Measurements from ENCODE around the gene RASGRP4.

- TF ChIP-seq ZNF302 (CRISPR knock-in tag; IDR thresholded peaks at IDR 0.05), result no peak
- no peak for TF ChIP-seq POLR2A (IDR thresholded peaks at IDR 0.05; ENCODE audit: low read length)
- TF ChIP-seq CTCF (IDR thresholded peaks at IDR 0.05), result no peak
- no peak for TF ChIP-seq MAX (IDR thresholded peaks at IDR 0.05)
- TF ChIP-seq CHD4 (IDR thresholded peaks at IDR 0.05; ENCODE audit: borderline replicate concordance), result no peak
- TF ChIP-seq EP300 (IDR thresholded peaks at IDR 0.05), result no peak
- TF ChIP-seq NR3C1 (IDR thresholded peaks at IDR 0.05), result no peak
- TF ChIP-seq MYC (IDR thresholded peaks at IDR 0.05; ENCODE audit: borderline replicate concordance, low read length), result no peak
- no peak for TF ChIP-seq RFX5 (IDR thresholded peaks at IDR 0.05)
- no peak for TF ChIP-seq MAZ (IDR thresholded peaks at IDR 0.05; ENCODE audit: borderline replicate concordance, low read depth, low read length)
Observed at GRCh38 chr19:38425810-38426466, at the start of gene RASGRP4.

Data from A549 (cell line).